Activated CD8-positive, alpha-beta memory T cell treated with anti-CD3 and anti-CD28 coated beads, Interleukin-2, amount 10 ng/mL, durations not matched to agents 7 days and 5 days (primary cell): ENCODE results near the gene GPR158. TPM values are rescaled to one million over a fixed set of nuclear protein-coding genes. Genes with fewer than 3 reads are reported as not detected.
"Not testable (repeated sequence)": the region's sequence is repeated elsewhere in the genome, so short reads cannot be mapped to it uniquely, and the experiment has no call there.

Experiments
- ATAC-seq: fragments of 150-1000 bp; cut with Tn5 transposase; one replicate; pipeline ENCODE4 v1.10.0; 2021; ENCODE audit warnings: moderate library complexity
- CTCF ChIA-PET: fragments of 350-600 bp; sonication (Branson Sonifier 250); formaldehyde crosslinking; loops from one replicate; lab custom pipeline; 2021; ENCODE audit warnings: antibody characterized with exemption; lab: Charles Lee
- DNase-seq: peaks from one replicate; pipeline ENCODE4 v3.0.0-alpha.2; 2020
- H3K27ac Mint-ChIP-seq: one replicate; pipeline ENCODE4 v1.8.0; 2021; ENCODE audit warnings: mild to moderate bottlenecking, mixed read lengths
- H3K27me3 Mint-ChIP-seq: one replicate; pipeline ENCODE4 v1.8.0; 2021; ENCODE audit warnings: mixed read lengths
- H3K36me3 Mint-ChIP-seq: one replicate; pipeline ENCODE4 v1.8.0; 2021; ENCODE audit warnings: mild to moderate bottlenecking, mixed read lengths
- H3K4me1 Mint-ChIP-seq: one replicate; pipeline ENCODE4 v1.8.0; 2021; ENCODE audit warnings: mixed read lengths
- H3K4me3 Mint-ChIP-seq: one replicate; pipeline ENCODE4 v1.8.0; 2021; ENCODE audit warnings: mild to moderate bottlenecking, moderate library complexity, mixed read lengths
- H3K9me3 Mint-ChIP-seq: one replicate; pipeline ENCODE4 v1.8.0; 2022; ENCODE audit warnings: low read depth, mixed read lengths
- total RNA-seq, 2 experiments: library from RNA; stranded (reverse); gene quantifications; one replicate each; pipeline ENCODE4 v1.2.3, GENCODE V29; 2021

Gene GPR158
- total RNA-seq, 2 experiments from 2014 or later, result not detected

DNA sequence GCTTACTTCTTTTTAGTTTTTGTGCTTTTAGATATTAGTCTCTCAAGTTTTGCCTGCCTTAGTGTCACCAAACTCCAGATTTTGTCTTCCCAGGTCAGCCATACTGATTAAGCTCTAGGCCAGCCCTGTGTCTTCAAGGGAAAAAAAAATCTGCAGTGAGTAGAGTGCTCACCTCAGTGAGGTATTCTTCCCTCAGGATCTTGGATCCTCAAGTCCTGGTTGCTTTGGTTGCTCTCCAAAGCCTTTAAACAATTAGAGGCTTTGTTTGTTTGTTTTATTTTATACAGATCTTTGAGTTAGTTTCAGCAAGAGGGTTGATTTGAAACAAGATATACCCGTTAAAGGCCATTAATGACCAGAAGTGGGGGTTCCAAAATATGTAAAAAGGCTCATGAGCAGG lies 165.2 kb downstream of the GPR158 start:
- H3K27ac Mint-ChIP-seq, result no peak overlapping the region

DNA sequence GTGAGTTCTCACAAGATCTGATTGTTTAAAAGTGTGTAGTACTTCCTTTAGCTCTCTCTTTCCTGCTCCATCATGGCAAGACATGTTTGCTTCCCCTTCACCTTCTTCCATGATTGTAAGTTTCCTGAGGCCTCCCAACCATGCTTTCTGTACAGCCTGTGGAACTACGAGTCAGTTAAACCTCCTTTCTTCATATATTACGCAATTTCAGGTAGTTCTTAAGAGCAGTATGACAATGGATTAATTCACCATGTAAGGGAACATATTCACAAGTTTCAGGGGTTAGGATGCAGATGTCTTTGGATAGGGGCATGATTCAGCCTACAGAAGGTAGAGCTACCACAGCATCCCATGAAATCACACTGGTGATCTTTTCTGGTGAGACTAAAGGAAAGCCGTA lies 174.7 kb downstream of the GPR158 start:
- H3K27ac Mint-ChIP-seq, result no peak overlapping the region
- ATAC-seq (no peak), DNase-seq (no peak)
- no peaks in the 10 kb centered on the region for H3K27me3 Mint-ChIP-seq
- H3K4me1 Mint-ChIP-seq, result no peaks in the 10 kb centered on the region
- no peaks in the 10 kb centered on the region for H3K36me3 Mint-ChIP-seq
- no peak overlapping the region for H3K4me3 Mint-ChIP-seq
- CTCF ChIA-PET, result no interaction called here
- peaks cover 7% of the 10 kb centered on the region for H3K9me3 Mint-ChIP-seq

More for the DNA sequence above, 165.2 kb downstream of the GPR158 start:
- H3K9me3 Mint-ChIP-seq, result no peaks in the 10 kb centered on the region
- no peaks in the 10 kb centered on the region for H3K4me1 Mint-ChIP-seq
- CTCF ChIA-PET, result no interaction called here
- H3K36me3 Mint-ChIP-seq, result no peaks in the 10 kb centered on the region
- ATAC-seq (no peak), DNase-seq (no peak)
- no peak overlapping the region for H3K4me3 Mint-ChIP-seq
- H3K27me3 Mint-ChIP-seq, result no peaks in the 10 kb centered on the region

DNA sequence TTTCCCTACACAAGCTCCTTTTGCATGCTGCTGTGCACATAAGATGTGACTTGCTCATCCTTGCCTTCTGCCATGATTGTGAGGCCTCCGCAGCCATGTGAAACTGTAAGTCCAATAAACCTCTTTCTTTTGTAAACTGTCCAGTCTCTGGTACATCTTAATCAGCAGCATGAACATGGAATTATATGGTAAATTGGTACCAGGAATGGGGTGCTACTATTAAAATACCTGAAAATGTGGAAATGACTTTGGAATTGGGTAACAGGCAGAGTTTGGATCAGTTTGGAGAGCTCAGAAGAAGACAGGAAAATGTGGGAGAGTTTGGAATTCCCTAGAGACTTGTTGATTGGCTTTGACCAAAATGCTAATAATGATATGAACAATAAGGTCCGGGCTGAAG lies 181.8 kb downstream of the GPR158 start:
- H3K9me3 Mint-ChIP-seq, result peaks cover 17% of the 10 kb centered on the region
- no peak for ATAC-seq
- H3K4me1 Mint-ChIP-seq, result no peaks in the 10 kb centered on the region
- H3K36me3 Mint-ChIP-seq, result no peaks in the 10 kb centered on the region
- no peak overlapping the region for H3K4me3 Mint-ChIP-seq
- no peak for DNase-seq
- no peaks in the 10 kb centered on the region for H3K27me3 Mint-ChIP-seq
- H3K27ac Mint-ChIP-seq, result no peak overlapping the region
- CTCF ChIA-PET, result no interaction called here

DNA sequence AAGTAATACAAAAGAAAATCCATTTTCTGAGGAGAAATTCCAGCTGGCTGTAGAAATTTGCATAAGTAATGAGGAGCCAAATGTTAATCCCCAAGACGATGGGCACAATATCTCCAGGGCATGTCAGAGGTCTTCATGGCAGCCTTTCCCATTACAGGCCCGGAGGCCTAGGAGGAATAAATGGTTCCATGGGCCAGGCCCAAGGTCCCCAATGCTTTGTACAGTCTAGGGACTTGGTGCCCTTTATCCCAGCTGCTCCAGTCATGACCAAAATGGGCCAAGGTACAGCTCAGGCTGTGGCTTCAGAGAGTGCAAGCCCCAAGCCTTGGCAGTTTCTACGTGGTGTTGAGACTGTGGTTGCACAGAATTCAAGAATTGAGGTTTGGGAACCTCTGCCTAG lies 182.5 kb downstream of the GPR158 start:
- Mint-ChIP-seq H3K27ac (no peak overlapping the region), H3K9me3 (peaks cover 20% of the 10 kb centered on the region), H3K27me3 (no peaks in the 10 kb centered on the region), H3K4me1 (no peaks in the 10 kb centered on the region), H3K36me3 (no peaks in the 10 kb centered on the region), H3K4me3 (no peak overlapping the region)
- DNase-seq (no peak), ATAC-seq (no peak)
- CTCF ChIA-PET, result no interaction called here

DNA sequence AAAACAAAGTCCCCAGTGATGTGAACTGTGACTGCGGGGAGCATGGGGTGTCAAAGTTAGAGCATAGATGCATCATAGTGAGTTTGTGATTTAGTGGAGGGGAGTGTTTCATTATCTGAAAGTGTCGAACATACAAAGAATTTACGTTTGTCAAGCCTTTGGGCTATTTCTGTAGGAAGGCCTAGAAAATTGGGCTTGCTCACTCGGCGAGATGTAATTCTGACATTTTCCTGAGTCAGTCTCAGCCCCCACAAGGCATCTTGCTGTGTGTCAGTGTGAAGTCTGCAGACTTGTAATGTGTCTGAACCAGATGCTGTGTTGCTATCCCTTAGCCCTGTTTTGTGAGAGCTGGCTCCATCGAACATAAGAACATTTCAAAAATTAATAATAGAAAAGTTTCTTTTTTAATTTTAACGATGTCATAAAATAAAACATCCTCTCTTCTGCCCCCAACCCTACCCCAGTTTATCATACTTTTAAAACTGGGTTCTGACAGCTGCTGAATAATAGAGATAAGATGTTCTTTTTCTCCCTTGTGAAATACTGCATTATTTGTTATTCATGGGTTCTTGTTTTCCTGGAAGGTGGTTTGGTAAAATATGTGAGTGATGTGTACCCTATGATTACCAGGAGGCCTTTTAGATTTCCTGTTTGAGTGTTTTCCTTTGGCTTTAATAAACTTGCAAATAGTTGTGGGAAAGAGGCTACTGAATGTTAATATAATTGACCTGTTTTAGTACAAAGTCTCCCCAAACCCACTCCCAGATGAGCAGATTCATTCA lies 207.4 kb downstream of the GPR158 start:
- H3K4me1 Mint-ChIP-seq, result no peaks in the 10 kb centered on the region
- H3K27ac Mint-ChIP-seq, result no peak overlapping the region
- CTCF ChIA-PET, result no interaction called here
- H3K9me3 Mint-ChIP-seq, result peaks cover 12% of the 10 kb centered on the region
- ATAC-seq (no peak), DNase-seq (no peak)
- H3K36me3 Mint-ChIP-seq, result no peaks in the 10 kb centered on the region
- H3K27me3 Mint-ChIP-seq, result no peaks in the 10 kb centered on the region
- no peak overlapping the region for H3K4me3 Mint-ChIP-seq

DNA sequence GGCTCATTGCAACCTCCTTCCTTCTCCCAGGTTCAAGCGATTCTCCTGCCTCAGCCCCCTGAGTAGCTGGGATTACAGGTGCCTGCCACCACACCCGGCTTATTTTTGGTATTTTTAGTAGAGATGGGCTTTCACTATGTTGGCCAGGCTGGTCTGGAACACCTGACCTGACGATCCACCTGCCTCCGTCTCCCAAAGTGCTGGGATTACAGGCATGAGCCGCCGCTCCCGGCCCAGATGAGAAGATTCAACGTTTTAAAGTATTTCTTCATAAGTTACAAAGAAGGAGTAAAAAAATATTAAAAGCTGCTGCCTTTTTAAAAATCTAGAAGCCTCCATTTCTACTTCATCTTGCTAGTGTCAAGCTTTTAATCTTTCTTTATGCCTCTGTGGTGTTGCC lies 208.1 kb downstream of the GPR158 start:
- ATAC-seq, H3K4me1 Mint-ChIP-seq, CTCF ChIA-PET: not testable (repeated sequence)

DNA sequence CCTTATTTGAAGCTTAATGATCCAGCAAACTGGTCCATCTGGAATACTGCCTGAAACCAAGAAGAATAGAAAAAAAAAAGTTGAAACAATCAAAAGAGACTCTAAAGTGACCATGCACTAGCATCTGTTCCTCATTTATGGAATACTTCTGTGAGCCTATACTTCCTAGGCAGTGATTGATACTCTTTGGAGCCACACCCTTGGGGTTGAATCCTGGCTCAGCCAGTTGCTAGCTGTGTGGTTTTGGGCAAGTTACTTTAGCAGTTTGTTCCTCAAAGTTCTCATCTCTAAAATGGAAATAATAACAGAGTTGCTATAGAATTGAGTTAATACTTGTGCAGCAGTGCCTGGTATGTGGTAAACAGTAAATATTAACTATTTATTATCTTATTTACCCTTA lies 208.9 kb downstream of the GPR158 start:
- Mint-ChIP-seq H3K27ac (no peak overlapping the region), H3K9me3 (peaks cover 13% of the 10 kb centered on the region), H3K36me3 (no peaks in the 10 kb centered on the region), H3K4me1 (no peaks in the 10 kb centered on the region), H3K4me3 (no peak overlapping the region), H3K27me3 (no peaks in the 10 kb centered on the region)
- ATAC-seq, result no peak
- DNase-seq, result no peak
- CTCF ChIA-PET, result no interaction called here

More for the DNA sequence above, 208.1 kb downstream of the GPR158 start:
- not testable (repeated sequence) for H3K4me3 Mint-ChIP-seq, H3K36me3 Mint-ChIP-seq, H3K27ac Mint-ChIP-seq, DNase-seq, H3K27me3 Mint-ChIP-seq
- peaks cover 13% of the 10 kb centered on the region for H3K9me3 Mint-ChIP-seq

DNA sequence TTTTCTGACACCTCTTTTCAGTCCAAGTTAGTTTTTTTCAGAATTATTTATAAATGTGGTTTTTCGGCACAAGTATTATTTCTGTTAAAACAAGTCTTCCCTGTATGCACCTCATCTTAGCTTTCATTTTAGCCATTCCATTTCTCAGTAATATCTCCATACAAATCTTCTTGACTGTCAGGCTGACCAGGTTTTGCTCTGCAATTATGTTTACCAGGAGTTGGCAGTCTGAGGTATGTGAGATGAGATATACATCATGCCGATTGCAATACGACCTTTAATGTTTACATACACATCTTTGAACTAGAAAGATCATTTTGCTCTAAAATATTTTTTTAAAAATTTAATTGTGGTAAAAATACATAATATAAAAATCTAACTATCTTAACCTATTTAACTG lies 209.8 kb downstream of the GPR158 start:
- no peak for ATAC-seq
- Mint-ChIP-seq H3K27me3 (no peaks in the 10 kb centered on the region), H3K4me3 (no peak overlapping the region), H3K27ac (no peak overlapping the region), H3K9me3 (peaks cover 10% of the 10 kb centered on the region), H3K36me3 (no peaks in the 10 kb centered on the region), H3K4me1 (no peaks in the 10 kb centered on the region)
- CTCF ChIA-PET, result interaction anchor here (0.8 kb wide), 1 partner anchor 11 kb away, joined by 3 read pairs; no protein-coding TSS in a partner anchor
- DNase-seq, result no peak

DNA sequence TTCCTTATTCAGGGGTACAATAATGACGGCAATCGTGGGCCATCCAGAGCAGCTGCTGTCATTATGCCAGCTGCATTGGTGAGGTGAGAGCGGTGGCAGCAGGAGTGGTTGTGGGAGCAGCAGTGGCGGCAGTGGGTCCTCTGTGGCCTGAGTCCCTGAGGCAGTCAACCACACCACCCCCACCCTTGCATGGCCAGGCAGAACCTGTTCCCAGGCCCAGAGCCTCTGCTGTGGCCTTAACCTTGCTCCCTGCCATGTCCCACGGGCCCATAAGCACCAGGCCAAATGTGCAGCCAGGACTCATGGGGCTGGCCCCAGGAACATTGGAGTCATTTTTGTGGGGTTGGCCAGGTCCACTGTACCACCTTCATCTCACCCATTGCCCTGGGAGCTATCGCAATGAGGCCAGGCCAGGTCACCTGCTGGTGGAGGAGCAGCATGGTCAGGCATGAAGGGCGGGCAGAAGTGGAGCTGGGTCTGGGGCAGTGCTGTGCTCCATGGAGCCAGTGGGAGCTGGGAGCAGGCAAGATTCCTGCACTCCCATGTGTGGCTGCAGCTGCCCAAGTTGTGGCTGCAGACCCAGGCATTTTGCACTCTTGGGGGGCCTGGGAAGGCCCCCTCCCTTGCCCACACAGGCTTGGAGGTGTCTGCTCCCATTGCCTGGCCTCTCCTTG lies 213.5 kb downstream of the GPR158 start:
- H3K9me3 Mint-ChIP-seq, result peaks cover 15% of the 10 kb centered on the region
- no peak for ATAC-seq
- H3K4me1 Mint-ChIP-seq, result no peaks in the 10 kb centered on the region
- no peaks in the 10 kb centered on the region for H3K27me3 Mint-ChIP-seq
- H3K27ac Mint-ChIP-seq, result no peak overlapping the region
- H3K4me3 Mint-ChIP-seq, result no peak overlapping the region
- CTCF ChIA-PET, result no interaction called here
- peaks cover 1% of the 10 kb centered on the region for H3K36me3 Mint-ChIP-seq
- DNase-seq, result no peak

DNA sequence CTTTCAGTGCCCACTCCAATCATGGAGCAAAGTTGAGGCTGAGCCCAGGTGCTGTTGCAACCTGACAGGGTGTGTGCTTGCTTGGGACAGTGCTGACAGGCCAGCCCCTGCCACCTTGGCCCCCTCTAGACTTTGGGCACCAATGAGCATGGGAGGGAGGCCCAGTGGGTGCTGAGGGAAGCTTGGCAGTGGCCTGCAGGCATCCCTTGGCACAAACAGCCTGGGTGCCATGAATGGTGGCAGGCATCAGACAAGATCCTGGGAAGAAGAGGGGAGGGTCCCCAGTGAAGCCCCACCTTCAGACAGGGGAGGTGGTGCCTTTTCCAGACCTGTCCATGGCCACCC lies 214.0 kb downstream of the GPR158 start:
- Mint-ChIP-seq H3K27ac (no peak overlapping the region), H3K27me3 (no peaks in the 10 kb centered on the region), H3K4me1 (no peaks in the 10 kb centered on the region), H3K36me3 (peaks cover 1% of the 10 kb centered on the region), H3K4me3 (no peak overlapping the region), H3K9me3 (peaks cover 15% of the 10 kb centered on the region)
- no peak for ATAC-seq
- no peak for DNase-seq
- CTCF ChIA-PET, result no interaction called here

DNA sequence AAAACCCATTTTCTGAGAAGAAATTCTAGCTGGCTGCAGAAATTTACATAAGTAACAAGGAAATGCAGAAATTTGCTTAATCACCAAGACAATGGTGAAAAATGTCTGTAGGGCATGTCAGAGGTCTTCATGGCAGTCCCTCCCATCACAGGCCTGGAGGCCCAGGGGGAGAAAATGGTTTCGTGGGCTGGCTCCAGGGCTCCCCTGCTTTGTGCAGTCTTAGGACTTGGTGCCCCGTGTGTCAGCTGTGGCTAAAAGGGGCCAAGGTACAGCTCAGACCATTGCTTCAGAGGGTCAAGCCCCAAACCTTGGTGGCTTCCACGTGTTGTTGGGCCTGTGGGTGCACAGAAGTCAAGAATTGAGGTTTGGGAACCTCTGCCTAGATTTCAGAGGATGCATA lies 215.9 kb downstream of the GPR158 start:
- H3K4me3 Mint-ChIP-seq, result no peak overlapping the region
- ATAC-seq (no peak), DNase-seq (no peak)
- H3K4me1 Mint-ChIP-seq, result no peaks in the 10 kb centered on the region
- H3K27ac Mint-ChIP-seq, result no peak overlapping the region
- H3K36me3 Mint-ChIP-seq, result peaks cover 1% of the 10 kb centered on the region
- CTCF ChIA-PET, result no interaction called here
- H3K9me3 Mint-ChIP-seq, result peaks cover 15% of the 10 kb centered on the region
- no peaks in the 10 kb centered on the region for H3K27me3 Mint-ChIP-seq

DNA sequence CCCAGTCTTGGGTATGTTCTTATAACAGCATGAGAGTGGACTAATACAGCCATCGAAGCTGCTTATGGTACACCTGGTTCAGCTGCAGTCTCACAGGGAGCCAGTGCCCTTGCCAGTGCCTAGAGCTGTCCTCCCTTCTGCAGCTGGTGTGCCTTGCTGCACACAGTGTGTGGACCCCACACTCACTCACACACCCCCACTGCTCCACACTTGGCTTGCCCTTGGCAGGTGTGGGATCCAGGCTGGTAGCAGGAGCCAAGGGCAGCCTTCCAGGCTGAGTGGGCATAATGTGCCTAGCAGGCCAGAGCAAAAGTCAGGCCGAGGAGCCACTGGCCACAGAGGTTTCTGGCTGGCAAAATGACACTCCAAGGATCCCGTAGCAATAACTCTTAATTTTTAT lies 217.3 kb downstream of the GPR158 start:
- Mint-ChIP-seq H3K4me3 (no peak overlapping the region), H3K9me3 (peaks cover 10% of the 10 kb centered on the region), H3K36me3 (peaks cover 1% of the 10 kb centered on the region), H3K27me3 (no peaks in the 10 kb centered on the region), H3K27ac (no peak overlapping the region), H3K4me1 (no peaks in the 10 kb centered on the region)
- CTCF ChIA-PET, result no interaction called here
- no peak for DNase-seq
- no peak for ATAC-seq

DNA sequence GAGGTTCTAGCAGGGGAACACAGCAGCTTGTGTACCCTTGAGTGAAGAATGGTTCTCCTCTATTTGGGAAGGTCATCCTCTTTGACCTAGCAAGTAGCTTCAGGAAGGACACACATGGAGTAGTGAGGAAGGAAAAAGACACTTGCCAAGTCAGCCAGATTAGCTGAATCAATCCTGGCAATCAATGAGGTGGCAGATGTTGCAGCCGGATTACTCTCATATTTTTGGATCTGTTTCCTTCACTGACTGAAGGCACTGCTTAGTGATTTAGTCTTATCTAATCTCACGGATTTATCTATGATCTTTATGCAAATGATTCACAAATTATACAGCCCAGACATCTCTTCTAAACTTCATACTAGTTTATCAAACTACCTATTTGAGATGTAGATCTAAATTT lies 218.8 kb downstream of the GPR158 start:
- Mint-ChIP-seq H3K4me1 (no peaks in the 10 kb centered on the region), H3K36me3 (peaks cover 1% of the 10 kb centered on the region), H3K27ac (no peak overlapping the region), H3K9me3 (peaks cover 8% of the 10 kb centered on the region), H3K27me3 (no peaks in the 10 kb centered on the region), H3K4me3 (no peak overlapping the region)
- ATAC-seq (no peak), DNase-seq (no peak)
- CTCF ChIA-PET, result no interaction called here

DNA sequence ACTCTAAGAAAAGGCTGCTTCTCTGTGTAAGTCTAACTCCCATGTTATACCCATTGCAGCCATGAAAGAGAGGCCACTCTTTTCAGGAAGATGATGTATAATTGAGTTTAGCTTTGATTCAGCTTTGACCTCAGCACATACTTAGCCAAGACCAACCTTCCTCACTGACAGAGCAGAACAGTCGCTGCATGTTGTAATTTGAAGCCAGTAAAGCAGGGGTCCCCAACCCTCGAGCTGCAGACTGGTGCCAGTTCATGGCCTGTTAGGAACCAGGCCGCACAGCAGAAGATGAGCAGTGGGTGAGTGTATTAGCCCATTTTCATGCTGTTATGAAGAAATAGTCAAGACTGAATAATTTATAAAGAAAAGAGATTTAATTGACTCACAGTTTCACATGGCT lies 223.9 kb downstream of the GPR158 start:
- ATAC-seq (no peak), DNase-seq (no peak)
- Mint-ChIP-seq H3K9me3 (peaks cover 5% of the 10 kb centered on the region), H3K27me3 (no peaks in the 10 kb centered on the region), H3K4me1 (no peaks in the 10 kb centered on the region), H3K27ac (no peak overlapping the region), H3K36me3 (no peaks in the 10 kb centered on the region), H3K4me3 (no peak overlapping the region)
- CTCF ChIA-PET, result no interaction called here
